GM12878 (cell line): ENCODE data around the gene SLC51A.

ENCODE experiments used
- CTCF ChIP-seq, 3 experiments: IDR thresholded peaks in 2 of 3; conservative IDR thresholded peaks in 1 of 3; 2 replicates each; pipeline ENCODE4 v1.5.1; 2011; ENCODE audit warnings: low read depth in 3 of 3, low read length in 3 of 3, mild to moderate bottlenecking in 3 of 3, control low read depth in 2 of 3, moderate library complexity in 2 of 3, inconsistent platforms in 1 of 3, mixed read lengths in 1 of 3; ENCODE audit not compliant: control insufficient read depth in 2 of 3, insufficient read depth in 1 of 3; ENCODE audit errors: extremely low read depth in 1 of 3
- E2F4 ChIP-seq: IDR thresholded peaks from 2 replicates; pipeline ENCODE4 v1.6.1; 2012; ENCODE audit warnings: low read depth, low read length, improper control_type of control experiment
- ESRRA ChIP-seq: IDR thresholded peaks from 2 replicates; pipeline ENCODE4 v1.6.1; 2012; ENCODE audit warnings: mild to moderate bottlenecking, low read length, improper control_type of control experiment
- EZH2 ChIP-seq: IDR thresholded peaks from 2 replicates; pipeline ENCODE4 v1.6.1; 2012; ENCODE audit warnings: low read depth, mild to moderate bottlenecking, control low read depth, inconsistent platforms, low read length, borderline replicate concordance; ENCODE audit not compliant: control insufficient read depth
- MEF2B ChIP-seq: fragments of 450-650 bp; IDR thresholded peaks from 2 replicates; pipeline ENCODE4 v1.6.1; 2018; ENCODE audit warnings: mild to moderate bottlenecking, moderate library complexity; ENCODE audit not compliant: partially characterized antibody, poor library complexity, severe bottlenecking
- NFYB ChIP-seq: IDR thresholded peaks from 2 replicates; pipeline ENCODE4 v1.6.1; 2011; ENCODE audit warnings: low read depth, mild to moderate bottlenecking, low read length, improper control_type of control experiment, moderate library complexity; ENCODE audit not compliant: insufficient read depth
- POLR2A ChIP-seq: IDR thresholded peaks from 2 replicates; pipeline ENCODE4 v1.6.1; 2011; ENCODE audit warnings: low read depth, mild to moderate bottlenecking, low read length
- POLR2AphosphoS5 ChIP-seq: IDR thresholded peaks from 2 replicates; pipeline ENCODE4 v1.6.1; 2011; ENCODE audit warnings: mild to moderate bottlenecking, low read length, inconsistent platforms
- RBBP5 ChIP-seq: fragments of 200-600 bp; sonication (generic); conservative IDR thresholded peaks from 2 replicates; pipeline ENCODE4 v1.6.1; 2016
- SREBF1 ChIP-seq: IDR thresholded peaks from 2 replicates; pipeline ENCODE4 v1.6.1; 2012; ENCODE audit warnings: mild to moderate bottlenecking, low read length
- SREBF2 ChIP-seq: IDR thresholded peaks from 2 replicates; pipeline ENCODE4 v1.6.1; 2012; ENCODE audit warnings: mild to moderate bottlenecking, low read length
- SRF ChIP-seq, 2 experiments: IDR thresholded peaks; 2 replicates each; pipeline ENCODE4 v1.6.1; 2011; ENCODE audit warnings: low read depth in 2 of 2, low read length in 2 of 2, mild to moderate bottlenecking in 1 of 2, moderate library complexity in 1 of 2
- ZNF207 ChIP-seq: fragments of 450-650 bp; IDR thresholded peaks from 2 replicates; pipeline ENCODE4 v1.6.1; 2014; ENCODE audit warnings: antibody characterized with exemption, mild to moderate bottlenecking, borderline replicate concordance

GRCh38 chr3:196227629-196228493 lies 11.5 kb downstream of the SLC51A start:
- no peak for TF ChIP-seq CTCF (IDR thresholded peaks at IDR 0.05 in 2 of 3, conservative IDR thresholded peaks at IDR 0.05 in 1 of 3; ENCODE audit: control insufficient read depth in 2 of 3, extremely low read depth in 1 of 3, insufficient read depth in 1 of 3, low read depth in 3 of 3, low read length in 3 of 3)
- no peak for TF ChIP-seq ZNF207
- no peak for TF ChIP-seq SREBF2
- TF ChIP-seq E2F4, result no peak
- TF ChIP-seq ESRRA, result no peak
- TF ChIP-seq SREBF1, result no peak
- TF ChIP-seq POLR2AphosphoS5, result no peak
- no peak for TF ChIP-seq EZH2
- no peak for TF ChIP-seq SRF (IDR thresholded peaks at IDR 0.05; ENCODE audit: low read depth in 2 of 2, low read length in 2 of 2)
- TF ChIP-seq POLR2A, result no peak
- no peak for TF ChIP-seq MEF2B
- no peak for TF ChIP-seq NFYB
- TF ChIP-seq RBBP5, result no peak
